T-helper 17 cell (primary cell): ENCODE data around the gene EXOSC1. TPM values are rescaled to one million over a fixed set of nuclear protein-coding genes. Genes with fewer than 3 reads are reported as not detected.
"Not testable (repeated sequence)": the region's sequence is repeated elsewhere in the genome, so short reads cannot be mapped to it uniquely, and the experiment has no call there.

Source experiments
- ATAC-seq: fragments of 150-1000 bp; cut with Tn5 transposase; 2 replicates; pipeline ENCODE4 v1.10.0; 2021; ENCODE audit warnings: mild to moderate bottlenecking, moderate library complexity
- DNase-seq, 3 donors: peaks; one replicate each; pipeline versions ENCODE4 v3.0.0 to v3.0.0-alpha.2; 2020 to 2021
- H3K9me3 ChIP-seq: one replicate; pipeline ENCODE4 v1.7.0; 2013; ENCODE audit warnings: low read length, mild to moderate bottlenecking; ENCODE audit not compliant: control insufficient read depth, poor library complexity, severe bottlenecking
- H3K27ac Mint-ChIP-seq: one replicate; pipeline ENCODE4 v1.8.0; 2022; ENCODE audit warnings: mild to moderate bottlenecking, moderate library complexity, mixed read lengths
- H3K27me3 Mint-ChIP-seq: one replicate; pipeline ENCODE4 v1.8.0; 2022; ENCODE audit warnings: mixed read lengths
- H3K36me3 Mint-ChIP-seq: one replicate; pipeline ENCODE4 v1.8.0; 2022; ENCODE audit warnings: low read depth, mixed read lengths
- H3K4me1 Mint-ChIP-seq: one replicate; pipeline ENCODE4 v1.8.0; 2022; ENCODE audit warnings: mild to moderate bottlenecking, mixed read lengths
- H3K4me3 Mint-ChIP-seq: one replicate; pipeline ENCODE4 v1.8.0; 2022; ENCODE audit warnings: mild to moderate bottlenecking, moderate library complexity, mixed read lengths
- total RNA-seq, 4 donors: library from RNA in 2 of 4; stranded (reverse) in 2 of 4; gene quantifications; one replicate each; pipeline ENCODE4 v1.2.3 and lab custom pipeline; 2022 to 2026

The EXOSC1 gene
- total RNA-seq, 2 donors from 2014 or later: 32.0 to 38.6 TPM

DNA sequence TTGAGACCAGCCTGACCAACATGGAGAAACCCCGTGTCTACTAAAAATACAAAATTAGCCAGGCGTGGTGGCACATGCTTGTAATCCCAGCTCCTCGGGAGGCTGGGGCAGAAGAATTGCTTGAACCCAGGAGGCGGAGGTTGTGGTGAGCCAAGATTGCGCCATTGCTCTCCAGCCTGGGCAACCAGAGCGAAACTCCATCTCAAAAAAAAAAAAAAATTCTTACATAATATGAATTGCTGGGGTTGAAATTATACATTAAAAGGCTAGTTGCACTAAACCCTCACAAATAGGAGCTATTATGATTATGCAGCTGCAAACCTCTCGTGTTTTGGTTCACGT, 22.1 kb downstream of the EXOSC1 start:
- H3K36me3 Mint-ChIP-seq, ATAC-seq, DNase-seq, H3K4me3 Mint-ChIP-seq, H3K9me3 ChIP-seq, H3K27me3 Mint-ChIP-seq: not testable (repeated sequence)
- H3K4me1 Mint-ChIP-seq: peaks cover 28% of the 10 kb centered on the region
- H3K27ac Mint-ChIP-seq: peak overlapping the region; percentile 47

GRCh38 chr10:97416565-97416964, 29.2 kb downstream of the EXOSC1 start:
- H3K4me1 Mint-ChIP-seq: peaks cover 40% of the 10 kb centered on the region
- no peaks in the 10 kb centered on the region for H3K36me3 Mint-ChIP-seq
- H3K27ac Mint-ChIP-seq: peak overlapping the region; percentile 95
- H3K4me3 Mint-ChIP-seq: no peak overlapping the region
- H3K9me3 ChIP-seq: no peaks in the 10 kb centered on the region
- H3K27me3 Mint-ChIP-seq: no peaks in the 10 kb centered on the region
- DNase-seq (no peak), ATAC-seq (no peak)

GRCh38 chr10:97412891-97413304, 32.9 kb downstream of the EXOSC1 start:
- Mint-ChIP-seq H3K27ac (peak overlapping the region; percentile 93), H3K4me3 (peak overlapping the region; percentile 67), H3K36me3 (no peaks in the 10 kb centered on the region), H3K27me3 (no peaks in the 10 kb centered on the region), H3K4me1 (peaks cover 24% of the 10 kb centered on the region)
- DNase-seq: no peak
- no peak for ATAC-seq
- H3K9me3 ChIP-seq: no peaks in the 10 kb centered on the region

GRCh38 chr10:97411406-97411805, 34.4 kb downstream of the EXOSC1 start:
- no peaks in the 10 kb centered on the region for H3K27me3 Mint-ChIP-seq
- peaks cover 22% of the 10 kb centered on the region for H3K4me1 Mint-ChIP-seq
- H3K27ac Mint-ChIP-seq: no peak overlapping the region
- DNase-seq (no peak), ATAC-seq (no peak)
- no peaks in the 10 kb centered on the region for H3K36me3 Mint-ChIP-seq
- H3K4me3 Mint-ChIP-seq: no peak overlapping the region
- H3K9me3 ChIP-seq: no peaks in the 10 kb centered on the region

- H3K36me3 Mint-ChIP-seq: no peaks in the 10 kb centered on the region
- no peak overlapping the region for H3K27ac Mint-ChIP-seq
- no peak overlapping the region for H3K4me3 Mint-ChIP-seq
- DNase-seq (no peak), ATAC-seq (no peak)
- H3K27me3 Mint-ChIP-seq: no peaks in the 10 kb centered on the region
- H3K9me3 ChIP-seq: no peaks in the 10 kb centered on the region
- H3K4me1 Mint-ChIP-seq: peaks cover 12% of the 10 kb centered on the region
Observed at GRCh38 chr10:97408496-97408992, 37.3 kb downstream of the EXOSC1 start.

DNA sequence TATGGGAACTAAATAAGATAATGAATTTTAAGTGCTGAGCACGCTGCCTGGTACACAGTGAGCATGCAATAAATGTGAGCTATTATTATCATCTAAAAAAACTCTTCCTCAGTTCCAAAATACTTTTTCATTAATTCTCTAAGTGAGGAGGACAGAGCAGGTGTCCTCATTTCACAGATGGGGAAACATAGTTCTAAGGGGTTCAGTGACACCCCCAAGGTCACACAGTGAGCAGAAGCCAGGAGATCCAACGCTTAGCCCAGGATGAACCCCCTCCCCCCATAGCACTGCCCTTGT, 37.9 kb downstream of the EXOSC1 start:
- peaks cover 8% of the 10 kb centered on the region for H3K4me1 Mint-ChIP-seq
- ATAC-seq (no peak), DNase-seq (no peak)
- peak overlapping the region; percentile 14 for H3K27ac Mint-ChIP-seq
- H3K27me3 Mint-ChIP-seq: no peaks in the 10 kb centered on the region
- no peak overlapping the region for H3K4me3 Mint-ChIP-seq
- H3K9me3 ChIP-seq: no peaks in the 10 kb centered on the region
- H3K36me3 Mint-ChIP-seq: no peaks in the 10 kb centered on the region

GRCh38 chr10:97407211-97407951, 38.4 kb downstream of the EXOSC1 start:
- Mint-ChIP-seq H3K27me3 (no peaks in the 10 kb centered on the region), H3K4me3 (peak overlapping the region; percentile 36), H3K4me1 (peaks cover 6% of the 10 kb centered on the region), H3K36me3 (no peaks in the 10 kb centered on the region), H3K27ac (peak overlapping the region; percentile 14)
- ATAC-seq (peak; percentile 98), DNase-seq (peak; percentile 33 to 46 (median 35))
- no peaks in the 10 kb centered on the region for H3K9me3 ChIP-seq

GRCh38 chr10:97406483-97406882, 39.3 kb downstream of the EXOSC1 start:
- not testable (repeated sequence) for H3K27ac Mint-ChIP-seq, H3K4me3 Mint-ChIP-seq, H3K27me3 Mint-ChIP-seq, DNase-seq, H3K4me1 Mint-ChIP-seq, H3K36me3 Mint-ChIP-seq, ATAC-seq, H3K9me3 ChIP-seq

- ATAC-seq: no peak
- Mint-ChIP-seq H3K4me3 (no peak overlapping the region), H3K36me3 (no peaks in the 10 kb centered on the region), H3K27ac (no peak overlapping the region), H3K27me3 (no peaks in the 10 kb centered on the region), H3K4me1 (peaks cover 12% of the 10 kb centered on the region)
- no peak for DNase-seq
- no peaks in the 10 kb centered on the region for H3K9me3 ChIP-seq
Observed at GRCh38 chr10:97406064-97406463, 39.7 kb downstream of the EXOSC1 start.

DNA sequence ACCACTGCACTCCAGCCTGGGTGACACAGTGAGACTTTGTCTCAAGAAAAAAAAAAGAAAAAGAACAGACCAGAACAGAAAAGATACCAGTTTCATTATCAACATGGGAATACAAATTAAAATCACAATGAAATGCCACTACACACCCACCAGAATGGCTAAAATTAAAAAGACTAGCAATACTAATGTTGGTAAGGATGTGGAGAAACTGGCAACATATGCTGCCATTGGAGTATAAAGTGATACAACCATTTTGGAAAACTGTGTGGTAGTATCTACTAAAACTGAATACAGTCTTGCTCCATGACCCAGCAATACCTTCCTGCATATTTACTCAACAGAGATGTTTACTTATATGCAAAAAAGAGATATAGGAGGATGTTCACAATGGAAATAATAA, 41.8 kb downstream of the EXOSC1 start:
- H3K9me3 ChIP-seq: no peaks in the 10 kb centered on the region
- Mint-ChIP-seq H3K4me1 (peaks cover 14% of the 10 kb centered on the region), H3K4me3 (no peak overlapping the region), H3K27me3 (no peaks in the 10 kb centered on the region), H3K36me3 (no peaks in the 10 kb centered on the region), H3K27ac (no peak overlapping the region)
- no peak for ATAC-seq
- no peak for DNase-seq

DNA sequence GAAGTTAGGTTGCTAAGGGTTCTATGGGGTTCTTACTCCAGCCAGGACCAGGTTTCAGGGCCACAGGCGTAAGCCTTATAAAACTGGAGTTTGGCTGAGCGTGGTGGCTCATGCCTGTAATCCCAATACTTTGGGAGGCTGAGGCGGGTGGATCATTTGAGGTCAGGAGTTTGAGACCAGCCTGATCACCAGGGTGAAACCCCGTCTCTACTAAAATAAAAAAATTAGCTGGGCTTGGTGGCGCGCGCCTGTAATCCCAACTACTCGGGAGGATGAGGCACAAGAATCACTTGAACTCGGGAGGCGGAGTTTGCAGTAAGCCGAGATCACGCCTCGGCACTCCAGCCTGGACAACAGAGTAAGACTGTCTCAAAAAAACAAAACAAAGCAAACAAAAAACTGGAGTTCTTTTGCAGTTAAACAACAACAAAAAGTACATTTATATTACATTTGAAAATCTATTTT, 44.3 kb downstream of the EXOSC1 start:
- no peak for ATAC-seq
- Mint-ChIP-seq H3K36me3 (no peaks in the 10 kb centered on the region), H3K4me1 (peaks cover 8% of the 10 kb centered on the region), H3K27ac (peak overlapping the region; percentile 97), H3K4me3 (peak overlapping the region; percentile 92), H3K27me3 (no peaks in the 10 kb centered on the region)
- no peaks in the 10 kb centered on the region for H3K9me3 ChIP-seq
- DNase-seq: no peak

DNA sequence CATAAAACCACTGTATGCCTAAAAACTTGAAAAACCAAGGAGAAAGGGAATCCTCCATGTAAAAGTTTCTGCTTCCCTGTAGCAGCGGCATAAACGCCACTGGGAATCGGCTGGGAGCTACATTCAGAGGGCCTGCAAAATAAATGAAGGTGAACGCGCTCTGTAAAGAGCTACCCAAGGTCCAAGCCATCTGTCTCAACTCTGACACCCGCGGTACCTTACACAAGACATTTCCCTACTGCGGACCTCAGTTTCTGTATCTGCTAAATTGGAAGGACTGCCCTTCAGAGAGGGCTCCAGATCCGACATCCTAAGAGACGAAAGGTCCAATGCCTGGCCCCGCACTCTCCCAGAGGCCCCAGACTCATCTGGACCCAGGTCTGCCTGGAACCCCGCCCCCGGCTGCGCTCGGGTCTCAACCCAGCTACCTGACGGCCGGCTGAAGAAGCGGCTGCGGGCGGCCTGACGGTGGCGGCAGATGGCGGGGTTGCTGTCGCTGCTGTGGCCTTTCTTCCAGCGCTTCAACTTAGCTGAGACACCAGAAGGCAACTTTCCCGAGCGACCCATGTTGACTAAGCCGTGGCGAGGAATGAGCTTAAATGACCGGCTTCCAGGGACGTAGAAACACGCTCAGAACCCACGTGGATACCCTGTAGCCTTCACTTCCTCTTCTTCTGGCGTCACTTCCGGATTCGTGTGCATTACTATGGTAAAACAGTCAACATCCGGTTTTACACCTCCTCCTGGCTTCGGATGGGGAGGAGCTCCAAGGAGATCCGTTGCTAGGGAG, 44.9 kb downstream of the EXOSC1 start, which contains the start of gene RRP12:
TSS of gene RRP12 (minus strand) at position 676 of the 790 bp plus-strand sequence. CDS start at position 567, 109 bp downstream.
- ATAC-seq (peak; percentile 95), DNase-seq (peak; percentile 56 to 70 (median 69))
- H3K27ac Mint-ChIP-seq: peak within 1 kb of the TSS; percentile 97
- no peaks in the 10 kb centered on the region for H3K36me3 Mint-ChIP-seq
- H3K9me3 ChIP-seq: no peaks in the 10 kb centered on the region
- H3K4me1 Mint-ChIP-seq: peaks cover 8% of the 10 kb centered on the region
- no peaks in the 10 kb centered on the region for H3K27me3 Mint-ChIP-seq
- peak within 1 kb of the TSS; percentile 92 for H3K4me3 Mint-ChIP-seq

GRCh38 chr10:97399843-97400545, 45.8 kb downstream of the EXOSC1 start:
- H3K36me3 Mint-ChIP-seq: no peaks in the 10 kb centered on the region

More at GRCh38 chr10:97399843-97400545, 45.8 kb downstream of the EXOSC1 start:
- no peaks in the 10 kb centered on the region for H3K9me3 ChIP-seq
- H3K27ac Mint-ChIP-seq: peak overlapping the region; percentile 97
- peak overlapping the region; percentile 92 for H3K4me3 Mint-ChIP-seq
- no peak for DNase-seq
- no peaks in the 10 kb centered on the region for H3K27me3 Mint-ChIP-seq
- no peak for ATAC-seq
- peaks cover 8% of the 10 kb centered on the region for H3K4me1 Mint-ChIP-seq
